ENCODE data around the gene CLIP3. TPM values are rescaled to one million over a fixed set of nuclear protein-coding genes. Genes with fewer than 3 reads are reported as not detected.

CLIP3 gene
- total and polyA plus RNA-seq, 9 of the 15 experiments (the other 6 are each of a cell fraction or from before 2014, with no cell fraction given): 0.01 to 0.50 (median 0.15) TPM; not detected in 1

DNA sequence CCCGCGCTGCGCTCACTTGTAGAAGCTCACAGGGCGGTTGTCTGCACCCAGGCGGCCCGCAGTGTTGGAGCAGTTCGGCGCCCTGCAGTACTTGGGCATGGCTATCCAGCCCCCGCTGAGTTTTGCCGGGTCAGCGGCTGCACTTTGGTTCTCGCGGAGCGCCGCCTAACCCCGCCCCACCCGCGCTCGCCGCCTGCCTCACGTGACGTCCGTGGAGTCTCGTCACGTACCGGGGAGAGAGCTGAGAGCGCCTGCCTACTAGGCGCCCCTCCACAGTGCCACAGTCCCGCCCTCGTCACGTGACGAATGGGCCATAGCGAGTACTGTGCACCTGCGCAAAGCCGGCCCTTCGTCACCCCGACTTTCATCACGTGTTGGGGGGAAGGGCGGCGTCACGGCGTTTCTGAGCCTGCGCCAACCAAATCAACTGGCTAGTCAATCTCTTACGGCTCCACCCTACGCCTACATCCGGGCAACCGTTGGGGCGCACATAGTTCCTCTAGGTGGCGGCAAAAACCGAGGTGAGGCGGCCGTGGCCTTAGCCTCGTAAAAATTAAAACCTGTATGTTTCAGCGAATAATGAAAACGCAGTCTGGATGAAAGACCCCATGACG is 21.6 kb upstream of the CLIP3 start, which contains the start of gene THAP8 (continued):
- TF ChIP-seq CEBPZ (IDR thresholded peaks at IDR 0.05; ENCODE audit: borderline replicate concordance, low read depth, low read length): no peak
- peak; percentile 30; the same call in 1 of the 2 replicates for TF ChIP-seq ZNF644 (tag; IDR thresholded peaks at IDR 0.05; ENCODE audit: low read depth)
- TF ChIP-seq SETDB1 (IDR thresholded peaks at IDR 0.05; ENCODE audit: low read length): no peak
- TF ChIP-seq MTA3 (IDR thresholded peaks at IDR 0.05; ENCODE audit: borderline replicate concordance): peak; percentile 94
- TF ChIP-seq BRD9 (IDR thresholded peaks at IDR 0.05; ENCODE audit: low read depth, partially characterized antibody): no peak
- TF ChIP-seq SIN3B (IDR thresholded peaks at IDR 0.05; ENCODE audit: low read depth): peak; percentile 40; the same call in 1 of the 2 replicates
- peak; percentile 53; the same call in 1 of the 2 replicates for TF ChIP-seq DPF2 (IDR thresholded peaks at IDR 0.05)
- TF ChIP-seq HBP1 (CRISPR knock-in tag; IDR thresholded peaks at IDR 0.05): no peak
- TF ChIP-seq HDGF (IDR thresholded peaks at IDR 0.05): no peak
- 0 out of 2 replicates have a peak, but pooled peaks have one; percentile 75 for TF ChIP-seq ZNF589 (CRISPR knock-in tag; IDR thresholded peaks at IDR 0.05; ENCODE audit: low read depth)
- no peak for TF ChIP-seq ZFP1 (CRISPR knock-in tag; IDR thresholded peaks at IDR 0.05)
- no peak for TF ChIP-seq SMAD2 (IDR thresholded peaks at IDR 0.05; ENCODE audit: low read depth, low read length)
- TF ChIP-seq SNAPC5 (CRISPR knock-in tag; IDR thresholded peaks at IDR 0.05): no peak
- 0 out of 2 replicates have a peak, but pooled peaks have one; percentile 15 for TF ChIP-seq CEBPG (CRISPR knock-in tag; IDR thresholded peaks at IDR 0.05)
- TF ChIP-seq CEBPG (tag; conservative IDR thresholded peaks at IDR 0.05 in 1 of 2, IDR thresholded peaks at IDR 0.05 in 1 of 2): no peak; a peak in 1 of 4 replicates
- TF ChIP-seq BRF2 (IDR thresholded peaks at IDR 0.05; ENCODE audit: borderline replicate concordance, insufficient read depth, insufficient read length): no peak
- no peak for TF ChIP-seq ZSCAN32 (CRISPR knock-in tag; IDR thresholded peaks at IDR 0.05)
- no peak for TF ChIP-seq STAT5A (IDR thresholded peaks at IDR 0.05; ENCODE audit: borderline replicate concordance, low read length)
- no peak for TF ChIP-seq SAFB2 (IDR thresholded peaks at IDR 0.05; ENCODE audit: borderline replicate concordance, low read depth, low read length, severe bottlenecking)
- TF ChIP-seq ZNF511 (CRISPR knock-in tag; IDR thresholded peaks at IDR 0.05): 0 out of 2 replicates have a peak, but pooled peaks have one; percentile 36

Measured in K562 (cell line).